Measurements from ENCODE around the gene BACH2. TPM values are rescaled to one million over a fixed set of nuclear protein-coding genes. Genes with fewer than 3 reads are reported as not detected.

BACH2 gene
- total RNA-seq, 1 donor from 2014 or later, result 34.1 TPM

DNA sequence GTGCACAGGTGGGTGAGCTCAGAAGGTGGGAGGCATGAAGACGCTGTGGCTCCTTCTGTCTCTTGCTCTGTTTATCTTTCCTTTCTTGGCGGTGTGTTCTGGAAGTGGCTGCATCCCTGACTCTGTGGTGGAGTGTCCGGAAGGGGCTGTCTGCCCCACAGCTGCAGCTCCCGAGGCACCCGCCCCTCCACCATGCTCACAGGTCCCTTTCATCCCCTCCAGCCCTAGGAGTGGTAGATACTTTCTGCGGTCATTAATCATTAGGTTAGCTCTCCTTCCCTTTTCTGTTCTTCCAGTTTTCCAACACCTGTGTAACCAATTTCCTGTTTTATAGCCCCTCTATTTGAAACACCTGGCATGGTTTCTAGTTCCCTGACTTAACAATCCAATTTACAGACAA is 336.8 kb downstream of the BACH2 start:
- TF ChIP-seq, protein P1, sequence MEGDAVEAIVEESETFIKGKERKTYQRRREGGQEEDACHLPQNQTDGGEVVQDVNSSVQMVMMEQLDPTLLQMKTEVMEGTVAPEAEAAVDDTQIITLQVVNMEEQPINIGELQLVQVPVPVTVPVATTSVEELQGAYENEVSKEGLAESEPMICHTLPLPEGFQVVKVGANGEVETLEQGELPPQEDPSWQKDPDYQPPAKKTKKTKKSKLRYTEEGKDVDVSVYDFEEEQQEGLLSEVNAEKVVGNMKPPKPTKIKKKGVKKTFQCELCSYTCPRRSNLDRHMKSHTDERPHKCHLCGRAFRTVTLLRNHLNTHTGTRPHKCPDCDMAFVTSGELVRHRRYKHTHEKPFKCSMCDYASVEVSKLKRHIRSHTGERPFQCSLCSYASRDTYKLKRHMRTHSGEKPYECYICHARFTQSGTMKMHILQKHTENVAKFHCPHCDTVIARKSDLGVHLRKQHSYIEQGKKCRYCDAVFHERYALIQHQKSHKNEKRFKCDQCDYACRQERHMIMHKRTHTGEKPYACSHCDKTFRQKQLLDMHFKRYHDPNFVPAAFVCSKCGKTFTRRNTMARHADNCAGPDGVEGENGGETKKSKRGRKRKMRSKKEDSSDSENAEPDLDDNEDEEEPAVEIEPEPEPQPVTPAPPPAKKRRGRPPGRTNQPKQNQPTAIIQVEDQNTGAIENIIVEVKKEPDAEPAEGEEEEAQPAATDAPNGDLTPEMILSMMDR (IDR thresholded peaks at IDR 0.05; ENCODE audit: unreplicated experiment), result no peak
- no peak overlapping the region for H3K27ac Mint-ChIP-seq
- no peak for DNase-seq (ENCODE audit: low spot score in 2 of 2, unreplicated experiment in 2 of 2)

GRCh38 chr6:89956182-89956581 is 340.5 kb downstream of the BACH2 start:
- Mint-ChIP-seq H3K4me1 (peaks cover 20% of the 10 kb centered on the region), H3K4me3 (no peak overlapping the region), H3K36me3 (peaks cover 3% of the 10 kb centered on the region), H3K9me3 (no peaks in the 10 kb centered on the region), H3K27ac (no peak overlapping the region), H3K27me3 (ENCODE audit: low read depth) (no peaks in the 10 kb centered on the region)
- no peak for DNase-seq (ENCODE audit: low spot score in 2 of 2, unreplicated experiment in 2 of 2)
- TF ChIP-seq, protein P1 (IDR thresholded peaks at IDR 0.05; ENCODE audit: unreplicated experiment), result no peak

More for the DNA sequence above, 336.8 kb downstream of the BACH2 start:
- no peaks in the 10 kb centered on the region for H3K36me3 Mint-ChIP-seq
- H3K4me1 Mint-ChIP-seq, result peaks cover 8% of the 10 kb centered on the region
- H3K4me3 Mint-ChIP-seq, result no peak overlapping the region
- H3K27me3 Mint-ChIP-seq (ENCODE audit: low read depth), result no peaks in the 10 kb centered on the region
- H3K9me3 Mint-ChIP-seq, result no peaks in the 10 kb centered on the region

GRCh38 chr6:89955364-89955763 is 341.3 kb downstream of the BACH2 start:
- TF ChIP-seq, protein P1 (IDR thresholded peaks at IDR 0.05; ENCODE audit: unreplicated experiment), result no peak

GRCh38 chr6:89954721-89955148 is 341.9 kb downstream of the BACH2 start:
- Mint-ChIP-seq H3K36me3 (peaks cover 11% of the 10 kb centered on the region), H3K27me3 (ENCODE audit: low read depth) (no peaks in the 10 kb centered on the region), H3K4me3 (no peak overlapping the region), H3K27ac (no peak overlapping the region), H3K4me1 (peaks cover 17% of the 10 kb centered on the region), H3K9me3 (no peaks in the 10 kb centered on the region)
- no peak for DNase-seq (ENCODE audit: low spot score in 2 of 2, unreplicated experiment in 2 of 2)
- TF ChIP-seq, protein P1 (IDR thresholded peaks at IDR 0.05; ENCODE audit: unreplicated experiment), result no peak

More at GRCh38 chr6:89955364-89955763, 341.3 kb downstream of the BACH2 start:
- H3K27ac Mint-ChIP-seq, result no peak overlapping the region
- H3K4me3 Mint-ChIP-seq, result no peak overlapping the region
- H3K4me1 Mint-ChIP-seq, result peaks cover 22% of the 10 kb centered on the region
- H3K27me3 Mint-ChIP-seq (ENCODE audit: low read depth), result no peaks in the 10 kb centered on the region
- peaks cover 5% of the 10 kb centered on the region for H3K36me3 Mint-ChIP-seq
- no peaks in the 10 kb centered on the region for H3K9me3 Mint-ChIP-seq
- no peak for DNase-seq (ENCODE audit: low spot score in 2 of 2, unreplicated experiment in 2 of 2)

- Mint-ChIP-seq H3K4me3 (no peak overlapping the region), H3K27me3 (ENCODE audit: low read depth) (no peaks in the 10 kb centered on the region)
Observed at GRCh38 chr6:89952686-89953085, 344.0 kb downstream of the BACH2 start.

More at GRCh38 chr6:89952686-89953085, 344.0 kb downstream of the BACH2 start:
- no peak for DNase-seq (ENCODE audit: low spot score in 2 of 2, unreplicated experiment in 2 of 2)
- TF ChIP-seq, protein P1 (IDR thresholded peaks at IDR 0.05; ENCODE audit: unreplicated experiment), result no peak
- no peaks in the 10 kb centered on the region for H3K9me3 Mint-ChIP-seq
- H3K27ac Mint-ChIP-seq, result no peak overlapping the region
- H3K4me1 Mint-ChIP-seq, result peaks cover 14% of the 10 kb centered on the region
- H3K36me3 Mint-ChIP-seq, result peaks cover 15% of the 10 kb centered on the region

All from mesothelial cell of epicardium (in vitro differentiated cells).